ENCODE results near the gene MYLK. TPM values are rescaled to one million over a fixed set of nuclear protein-coding genes. Genes with fewer than 3 reads are reported as not detected.

MYLK gene
- total and polyA plus RNA-seq, 4 donors, result 17.1 to 158 (median 41.9) TPM

GRCh38 chr3:123686251-123686650 is 197.9 kb downstream of the MYLK start:
- Histone ChIP-seq H3K27ac (ENCODE audit: low read depth in 1 of 2, low read length in 2 of 2) (no peak overlapping the region), H3K4me3 (ENCODE audit: low read depth in 1 of 3, low read length in 3 of 3) (no peak overlapping the region), H3K9ac (ENCODE audit: low read depth in 1 of 2, low read length in 2 of 2) (no peak overlapping the region), H3K4me1 (ENCODE audit: control insufficient read depth in 4 of 4, insufficient read depth in 4 of 4, low read length in 3 of 4) (peaks cover 0 to 3% (median 0%) of the 10 kb centered on the region in 4 donors), H3K36me3 (ENCODE audit: control insufficient read depth in 4 of 4, insufficient read depth in 3 of 4, low read depth in 1 of 4, low read length in 3 of 4) (peaks cover 2 to 63% (median 40%) of the 10 kb centered on the region in 4 donors), H3K27me3 (ENCODE audit: control insufficient read depth in 4 of 4, insufficient read depth in 4 of 4, low read length in 3 of 4) (no peaks in the 10 kb centered on the region), H3K9me3 (ENCODE audit: control insufficient read depth in 4 of 4, low read length in 3 of 4) (no peaks in the 10 kb centered on the region)
- no peak for DNase-seq (ENCODE audit: low spot score)
- TF ChIP-seq CTCF (IDR thresholded peaks at IDR 0.05; ENCODE audit: low read depth, low read length, missing input control) (no peak), HNF4G (IDR thresholded peaks at IDR 0.05) (no peak), ATF3 (IDR thresholded peaks at IDR 0.05) (no peak), ZBTB33 (IDR thresholded peaks at IDR 0.05) (no peak), RXRA (IDR thresholded peaks at IDR 0.05) (no peak), NR2F2 (IDR thresholded peaks at IDR 0.05) (no peak), SP1 (IDR thresholded peaks at IDR 0.05) (no peak), REST (IDR thresholded peaks at IDR 0.05) (no peak), FOXA2 (IDR thresholded peaks at IDR 0.05) (no peak), GABPA (IDR thresholded peaks at IDR 0.05 in 1 of 2, conservative IDR thresholded peaks at IDR 0.05 in 1 of 2) (no peak), FOXA1 (IDR thresholded peaks at IDR 0.05) (no peak), RAD21 (IDR thresholded peaks at IDR 0.05) (no peak), JUND (IDR thresholded peaks at IDR 0.05) (no peak), YY1 (IDR thresholded peaks at IDR 0.05) (no peak), HNF4A (conservative IDR thresholded peaks at IDR 0.05) (no peak), MAX (IDR thresholded peaks at IDR 0.05) (no peak), EGR1 (IDR thresholded peaks at IDR 0.05; ENCODE audit: low read depth in 2 of 2) (no peak)
- 79% methylated on average over 4 of the region's 4 CpGs for WGBS

Measured in liver (tissue), 9 donors.